Chondrocyte (in vitro differentiated cells): ENCODE data around the gene FAM167B. TPM values are rescaled to one million over a fixed set of nuclear protein-coding genes. Genes with fewer than 3 reads are reported as not detected.

Experiments used
- DNase-seq: peaks from one replicate; pipeline ENCODE4 v3.0.0; 2021; ENCODE audit warnings: mixed read lengths, low spot score
- H3K27ac Mint-ChIP-seq: one replicate; pipeline ENCODE4 v1.8.0; 2021; ENCODE audit warnings: mild to moderate bottlenecking, moderate library complexity, mixed read lengths; ENCODE audit not compliant: unreplicated experiment
- H3K27me3 Mint-ChIP-seq: 2 replicates; pipeline ENCODE4 v1.8.0; 2021; ENCODE audit warnings: low read depth, mixed read lengths
- H3K36me3 Mint-ChIP-seq: 2 replicates; pipeline ENCODE4 v1.8.0; 2021; ENCODE audit warnings: low read depth, mixed read lengths
- H3K4me1 Mint-ChIP-seq: 2 replicates; pipeline ENCODE4 v1.8.0; 2021; ENCODE audit warnings: low read depth, mild to moderate bottlenecking, mixed read lengths
- H3K4me3 Mint-ChIP-seq: one replicate; pipeline ENCODE4 v1.8.0; 2021; ENCODE audit warnings: mild to moderate bottlenecking, moderate library complexity, mixed read lengths; ENCODE audit not compliant: unreplicated experiment
- H3K9me3 Mint-ChIP-seq: 2 replicates; pipeline ENCODE4 v1.8.0; 2021; ENCODE audit warnings: low read depth, mixed read lengths
- CTCF ChIP-seq: fragments of 200-600 bp; sonication (generic); IDR thresholded peaks from 2 replicates; pipeline ENCODE4 v1.5.0; 2021; ENCODE audit warnings: antibody characterized with exemption, mild to moderate bottlenecking, moderate library complexity
- total RNA-seq: library from RNA; stranded (reverse); gene quantifications from 3 replicates; pipeline ENCODE4 v1.2.1, GENCODE V29; 2021

Gene FAM167B
- total RNA-seq, 1 donor from 2014 or later = 2.9 TPM

GRCh38 chr1:32208469-32208868 is 38.6 kb upstream of the FAM167B start:
- TF ChIP-seq CTCF = no peak
- Mint-ChIP-seq H3K4me1 (peaks cover 15% of the 10 kb centered on the region), H3K27me3 (no peaks in the 10 kb centered on the region), H3K9me3 (no peaks in the 10 kb centered on the region), H3K27ac (no peak overlapping the region), H3K36me3 (no peaks in the 10 kb centered on the region), H3K4me3 (no peak overlapping the region)
- no peak for DNase-seq

DNA sequence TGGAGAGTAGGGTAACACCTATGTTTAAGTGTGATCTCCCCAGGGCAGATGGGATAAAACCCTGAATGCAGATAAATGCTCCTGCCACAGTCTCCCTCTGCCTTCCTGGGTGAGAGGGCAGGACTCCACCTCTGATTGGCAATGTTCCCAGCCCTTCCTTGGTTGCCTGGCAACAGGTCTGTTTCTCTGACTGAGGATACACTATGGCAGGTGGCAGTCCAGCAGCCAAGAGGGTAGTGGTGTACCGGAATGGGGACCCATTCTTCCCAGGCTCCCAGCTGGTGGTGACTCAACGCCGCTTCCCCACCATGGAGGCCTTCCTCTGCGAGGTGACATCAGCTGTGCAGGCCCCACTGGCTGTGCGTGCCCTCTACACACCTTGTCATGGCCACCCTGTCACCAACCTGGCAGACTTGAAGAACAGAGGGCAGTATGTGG is 38.1 kb upstream of the FAM167B start, which contains the start of gene DCDC2B:
Gene DCDC2B, plus strand, starts transcription at position 199 of the 438 bp plus-strand sequence. Its CDS starts 5 bp downstream, at position 204.
- H3K9me3 Mint-ChIP-seq = no peaks in the 10 kb centered on the region
- no peaks in the 10 kb centered on the region for H3K27me3 Mint-ChIP-seq
- no peak within 1 kb of the TSS for H3K27ac Mint-ChIP-seq
- H3K4me1 Mint-ChIP-seq = peaks cover 15% of the 10 kb centered on the region
- no peak for TF ChIP-seq CTCF
- no peaks in the 10 kb centered on the region for H3K36me3 Mint-ChIP-seq
- no peak within 1 kb of the TSS for H3K4me3 Mint-ChIP-seq
- no peak for DNase-seq

DNA sequence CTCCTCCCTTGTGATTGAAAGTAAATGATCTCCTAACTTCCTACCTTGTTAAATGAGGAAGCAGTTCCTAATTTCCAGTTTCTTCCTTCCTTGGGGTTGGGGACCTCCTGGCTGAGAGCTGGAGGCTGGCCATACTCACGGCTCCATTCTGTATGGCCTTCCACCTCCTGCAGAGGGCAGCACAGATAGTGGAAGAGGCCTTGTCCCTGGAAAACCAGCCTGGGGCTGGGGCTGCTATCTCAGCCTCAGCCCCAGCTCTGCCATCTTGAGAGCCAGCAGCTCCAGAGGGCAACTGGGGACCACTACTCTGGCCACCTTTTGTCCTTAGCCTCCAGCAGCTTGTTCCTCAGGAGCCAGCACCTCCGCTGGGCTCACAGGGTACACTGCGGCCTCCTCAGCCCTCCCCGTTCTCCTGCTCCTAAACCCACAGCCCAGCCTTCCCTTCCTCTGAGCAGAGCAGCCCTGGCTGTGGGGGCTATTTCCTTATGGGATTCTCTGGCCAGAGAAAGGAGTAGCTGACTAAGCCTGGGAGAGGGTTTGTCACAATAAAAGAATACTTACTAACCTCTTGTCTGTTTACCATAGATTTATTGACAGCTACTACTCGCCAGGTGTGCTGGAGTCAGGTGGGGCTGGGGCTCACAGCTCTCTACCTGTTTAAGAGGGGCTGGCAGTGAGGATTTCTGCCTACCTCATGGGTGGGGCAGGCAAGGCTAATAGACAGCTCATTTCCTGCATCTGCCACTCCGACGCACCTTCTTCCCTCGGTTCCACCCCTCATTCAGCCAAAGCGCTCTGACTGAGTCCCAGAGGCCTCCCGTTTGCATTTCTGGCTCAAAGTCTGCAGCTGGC is 31.2 kb upstream of the FAM167B start:
- Mint-ChIP-seq H3K27ac (no peak overlapping the region), H3K4me3 (no peak overlapping the region), H3K9me3 (no peaks in the 10 kb centered on the region), H3K27me3 (no peaks in the 10 kb centered on the region), H3K36me3 (peaks cover 6% of the 10 kb centered on the region), H3K4me1 (peaks cover 6% of the 10 kb centered on the region)
- no peak for DNase-seq
- peak; percentile 87 for TF ChIP-seq CTCF

- H3K27ac Mint-ChIP-seq = no peak overlapping the region
- no peaks in the 10 kb centered on the region for H3K27me3 Mint-ChIP-seq
- DNase-seq = no peak
- H3K9me3 Mint-ChIP-seq = no peaks in the 10 kb centered on the region
- no peak for TF ChIP-seq CTCF
- peaks cover 13% of the 10 kb centered on the region for H3K4me1 Mint-ChIP-seq
- H3K4me3 Mint-ChIP-seq = no peak overlapping the region
- peaks cover 6% of the 10 kb centered on the region for H3K36me3 Mint-ChIP-seq
Measured at GRCh38 chr1:32216566-32216965, 30.5 kb upstream of the FAM167B start.

- peak overlapping the region; percentile 63 for H3K27ac Mint-ChIP-seq
- H3K36me3 Mint-ChIP-seq = peaks cover 8% of the 10 kb centered on the region
Measured at GRCh38 chr1:32219022-32219421, 28.0 kb upstream of the FAM167B start.

More at GRCh38 chr1:32219022-32219421, 28.0 kb upstream of the FAM167B start:
- peaks cover 32% of the 10 kb centered on the region for H3K4me1 Mint-ChIP-seq
- no peak for DNase-seq
- H3K4me3 Mint-ChIP-seq = no peak overlapping the region
- TF ChIP-seq CTCF = no peak
- no peaks in the 10 kb centered on the region for H3K9me3 Mint-ChIP-seq
- no peaks in the 10 kb centered on the region for H3K27me3 Mint-ChIP-seq
